GM12878 (cell line): ENCODE data around the gene SSBP3. TPM values are rescaled to one million over a fixed set of nuclear protein-coding genes. Genes with fewer than 3 reads are reported as not detected.

Experiments used
- ATAC-seq: fragments of 200-7000 bp; cut with Tn5 transposase; 3 replicates; pipeline ENCODE4 v1.9.1; 2020; ENCODE audit warnings: mild to moderate bottlenecking, moderate library complexity
- BruUV-seq: library from RNA; stranded (reverse); fragments of 400-500 nt; replicated peaks from 2 replicates; lab custom pipeline; 2021; lab: Mats Ljungman, UMichigan
- CTCF ChIA-PET: fragments of 300-600 bp; sonication (Branson Sonifier 250); formaldehyde crosslinking; extraction: SDS; loops from one replicate; lab custom pipeline; 2021; ENCODE audit warnings: inconsistent platforms; lab: Yijun Ruan, JAX
- POLR2A ChIA-PET: fragments of 350-600 bp; formaldehyde crosslinking; extraction: SDS; loops from one replicate; lab custom pipeline; 2021; ENCODE audit warnings: inconsistent platforms; lab: Charles Lee
- RAD21 ChIA-PET: fragments of 300-600 bp; sonication (Branson Sonifier 250); formaldehyde crosslinking; loops from one replicate; lab custom pipeline; 2023; ENCODE audit warnings: antibody characterized with exemption; ENCODE audit not compliant: unreplicated experiment; lab: Charles Lee
- SMC1A ChIA-PET: fragments of 300-600 bp; sonication (Branson Sonifier 250); formaldehyde crosslinking; loops from one replicate; lab custom pipeline; 2023; ENCODE audit not compliant: unreplicated experiment, uncharacterized antibody; lab: Charles Lee
- DNase-seq: peaks from one replicate; pipeline ENCODE4 v3.0.0-alpha.2; 2011; ENCODE audit warnings: low read depth, low spot score
- FAIRE-seq: peaks from 3 replicates; lab custom pipeline; 2011; peaks lifted over from hg19 to GRCh38; lab: Jason Lieb, UNC
- H2AFZ ChIP-seq: 2 replicates; pipeline ENCODE4 v1.6.0; 2011; ENCODE audit warnings: low read depth, low read length, control low read depth; ENCODE audit not compliant: control insufficient read depth
- H3K27ac ChIP-seq: 2 replicates; pipeline ENCODE4 v1.5.1; 2011; ENCODE audit warnings: control low read depth; ENCODE audit not compliant: control insufficient read depth, insufficient read depth
- H3K27me3 ChIP-seq, 2 experiments: replicated peaks in 1 of 2; 2 replicates each; pipeline versions ENCODE4 v1.6.0 to v1.6.1; 2011; ENCODE audit warnings: low read length in 1 of 2; ENCODE audit not compliant: control insufficient read depth in 2 of 2, insufficient read depth in 2 of 2
- H3K36me3 ChIP-seq, 2 experiments: 2 replicates each; pipeline ENCODE4 v1.5.1; 2011; ENCODE audit warnings: low read length in 1 of 2; ENCODE audit not compliant: control insufficient read depth in 2 of 2, insufficient read depth in 2 of 2
- H3K4me1 ChIP-seq: 2 replicates; pipeline ENCODE4 v1.6.1; 2011; ENCODE audit warnings: mild to moderate bottlenecking, low read length, moderate library complexity, mixed read lengths; ENCODE audit not compliant: control insufficient read depth, insufficient read depth
- H3K4me2 ChIP-seq: 2 replicates; pipeline ENCODE4 v1.6.0; 2011; ENCODE audit warnings: control low read depth; ENCODE audit not compliant: control insufficient read depth, insufficient read depth
- H3K4me3 ChIP-seq: fragments of 200-600 bp; sonication (generic); 2 replicates; pipeline ENCODE4 v1.5.1; 2016
- H3K79me2 ChIP-seq: 2 replicates; pipeline ENCODE4 v1.6.0; 2011; ENCODE audit warnings: low read length; ENCODE audit not compliant: control insufficient read depth, insufficient read depth
- H3K9ac ChIP-seq: 2 replicates; pipeline ENCODE4 v1.8.0; 2011; ENCODE audit warnings: low read length, control low read depth, mixed read lengths; ENCODE audit not compliant: control insufficient read depth, insufficient read depth
- H3K9me3 ChIP-seq: replicated peaks from 3 replicates; pipeline ENCODE4 v1.5.1; 2011; ENCODE audit warnings: mild to moderate bottlenecking, low read length; ENCODE audit not compliant: control insufficient read depth, insufficient read depth
- H4K20me1 ChIP-seq: 2 replicates; pipeline ENCODE4 v1.6.0; 2011; ENCODE audit not compliant: control insufficient read depth, insufficient read depth
- ATF7 ChIP-seq: fragments of 450-650 bp; IDR thresholded peaks from 2 replicates; pipeline ENCODE4 v1.6.1; 2016; ENCODE audit warnings: low read depth, mild to moderate bottlenecking
- ESRRA ChIP-seq: IDR thresholded peaks from 2 replicates; pipeline ENCODE4 v1.6.1; 2012; ENCODE audit warnings: mild to moderate bottlenecking, low read length, improper control_type of control experiment
- JUNB ChIP-seq: IDR thresholded peaks from 2 replicates; pipeline ENCODE4 v1.6.1; 2016; ENCODE audit warnings: antibody characterized with exemption, mild to moderate bottlenecking
- LARP7 ChIP-seq: fragments of 450-650 bp; IDR thresholded peaks from 2 replicates; pipeline ENCODE4 v1.6.1; 2017; ENCODE audit warnings: mild to moderate bottlenecking
- MTA3 ChIP-seq: IDR thresholded peaks from 2 replicates; pipeline ENCODE4 v1.6.1; 2012; ENCODE audit warnings: low read length, inconsistent platforms, borderline replicate concordance
- NR2C1 ChIP-seq: fragments of 450-650 bp; IDR thresholded peaks from 2 replicates; pipeline ENCODE4 v1.6.1; 2017; ENCODE audit warnings: antibody characterized with exemption, mild to moderate bottlenecking, moderate library complexity
- NR2C2 ChIP-seq: IDR thresholded peaks from 2 replicates; pipeline ENCODE4 v1.6.1; 2011; ENCODE audit warnings: borderline replicate concordance, low read depth; ENCODE audit not compliant: control insufficient read depth, insufficient read length
- USF2 ChIP-seq: IDR thresholded peaks from 2 replicates; pipeline ENCODE4 v1.6.1; 2011; ENCODE audit warnings: low read depth, low read length, improper control_type of control experiment, borderline replicate concordance
- WGBS: methylation state at CpG from one replicate; pipeline ENCODE4 v1.1.6; 2016; ENCODE audit warnings: low lambda C conversion rate; ENCODE audit not compliant: insufficient replicate concordance, insufficient coverage; ENCODE audit errors: missing lambda C conversion rate; 5-methylcytosine and 5-hydroxymethylcytosine counted together
- in situ Hi-C: fragments of 300-500 bp; cut with MboI; formaldehyde crosslinking; loops from 9 replicates; pipeline ENCODE4 v1.14.3; 2018; ENCODE audit warnings: mixed read lengths
- intact Hi-C: fragments of 100-400 bp; cut with micrococcal nuclease; formaldehyde crosslinking; loops from one replicate; pipeline ENCODE4 v1.14.2; 2022; ENCODE audit not compliant: unreplicated experiment
- polyA plus RNA-seq, 11 experiments: library from polyadenylated mRNA; depleted of rRNA in 4 of 11; unstranded in 6 of 11; stranded (reverse) in 5 of 11; fragments of >200 nt; fragmentation: Nextera tagmentation in 4 of 11; fragmentation: Illumina TruSeq in 1 of 11; extraction: Ambion mirVana in 4 of 11; extraction: Trizol in 1 of 11; gene quantifications; 1 replicate in 1 of 11; 2 replicates in 10 of 11; pipeline versions ENCODE4 v1.2.1 to v1.2.3, GENCODE V29; 2011 to 2016; ENCODE audit warnings: inconsistent platforms in 2 of 11, missing spikeins in 2 of 11, low read depth in 1 of 11
- total RNA-seq, 4 experiments: library from RNA; depleted of rRNA in 3 of 4; stranded (reverse); fragments of >200 nt in 3 of 4; fragmentation: Illumina TruSeq in 1 of 4; extraction: Trizol in 1 of 4; gene quantifications; 2 replicates each; pipeline versions ENCODE4 v1.2.1 to v1.2.3, GENCODE V29; 2013 to 2021

Gene SSBP3
- total and polyA plus RNA-seq, 10 of the 15 experiments (the other 5 are each of a cell fraction or from before 2014, with no cell fraction given): 4.1 to 51.7 (median 17.1) TPM

GRCh38 chr1:54221867-54222484 is 184.2 kb downstream of the SSBP3 start:
- WGBS: 90% methylated on average over 7 of the region's 7 CpGs
- Histone ChIP-seq H3K4me1 (no peaks in the 10 kb centered on the region), H4K20me1 (no peaks in the 10 kb centered on the region), H3K27me3 (no peaks in the 10 kb centered on the region), H3K4me2 (no peak overlapping the region), H2AFZ (no peak overlapping the region)
- intact Hi-C loops: no loop called here
- CTCF ChIA-PET: no interaction called here
- FAIRE-seq (no peak), ATAC-seq (no peak)
- TF ChIP-seq ESRRA (no peak), ATF7 (no peak), USF2 (no peak), LARP7 (no peak), NR2C1 (no peak), JUNB (no peak), MTA3 (no peak), NR2C2 (no peak)
- TF ChIP-seq, all 136 proteins: peak for 0
- Histone ChIP-seq H3K36me3 (peaks cover 13 to 16% of the 10 kb centered on the region in 2 experiments), H3K79me2 (no peaks in the 10 kb centered on the region), H3K27ac (no peak overlapping the region), H3K9me3 (no peaks in the 10 kb centered on the region), H3K9ac (no peak overlapping the region), H3K4me3 (no peak overlapping the region)
- DNase-seq: no peak
- no TSS peak for BruUV-seq
- ChIA-PET POLR2A (no interaction called here), RAD21 (no interaction called here), SMC1A (no interaction called here)
- in situ Hi-C loops: no loop called here
